ENCODE data around the gene SLC25A34.

DNA sequence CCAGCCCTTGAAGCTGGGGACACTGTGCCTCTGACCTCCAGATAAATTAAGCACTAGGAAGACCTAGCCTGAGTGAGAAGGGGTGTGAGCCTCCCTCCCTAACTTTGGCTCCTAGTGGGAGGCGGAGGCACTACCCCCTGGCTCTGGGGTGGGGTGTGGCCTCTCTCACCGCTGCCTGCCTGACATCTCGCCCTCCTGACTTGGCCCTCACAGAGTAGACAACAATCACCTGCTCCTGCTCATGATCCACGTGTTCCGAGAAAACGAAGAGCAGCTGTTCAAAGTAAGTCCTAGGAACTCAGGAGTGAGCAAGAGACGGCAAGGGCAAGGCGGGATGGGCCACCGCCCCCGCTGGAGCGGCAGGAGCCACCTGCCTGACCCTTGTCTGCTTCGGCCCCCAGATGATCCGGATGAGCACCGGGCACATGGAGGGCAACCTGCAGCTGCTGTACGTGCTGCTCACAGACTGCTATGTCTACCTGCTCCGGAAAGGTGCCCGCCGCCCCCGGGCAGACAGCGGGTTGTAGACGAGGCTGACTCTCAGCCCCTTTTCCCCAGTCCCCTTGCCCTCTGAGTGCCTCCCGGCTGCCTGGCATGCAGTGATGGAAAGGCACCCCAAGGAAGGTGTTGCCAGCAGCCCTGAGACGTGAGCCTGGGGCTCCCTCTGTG is 8.1 kb upstream of the SLC25A34 start:
- TF ChIP-seq, protein P1, sequence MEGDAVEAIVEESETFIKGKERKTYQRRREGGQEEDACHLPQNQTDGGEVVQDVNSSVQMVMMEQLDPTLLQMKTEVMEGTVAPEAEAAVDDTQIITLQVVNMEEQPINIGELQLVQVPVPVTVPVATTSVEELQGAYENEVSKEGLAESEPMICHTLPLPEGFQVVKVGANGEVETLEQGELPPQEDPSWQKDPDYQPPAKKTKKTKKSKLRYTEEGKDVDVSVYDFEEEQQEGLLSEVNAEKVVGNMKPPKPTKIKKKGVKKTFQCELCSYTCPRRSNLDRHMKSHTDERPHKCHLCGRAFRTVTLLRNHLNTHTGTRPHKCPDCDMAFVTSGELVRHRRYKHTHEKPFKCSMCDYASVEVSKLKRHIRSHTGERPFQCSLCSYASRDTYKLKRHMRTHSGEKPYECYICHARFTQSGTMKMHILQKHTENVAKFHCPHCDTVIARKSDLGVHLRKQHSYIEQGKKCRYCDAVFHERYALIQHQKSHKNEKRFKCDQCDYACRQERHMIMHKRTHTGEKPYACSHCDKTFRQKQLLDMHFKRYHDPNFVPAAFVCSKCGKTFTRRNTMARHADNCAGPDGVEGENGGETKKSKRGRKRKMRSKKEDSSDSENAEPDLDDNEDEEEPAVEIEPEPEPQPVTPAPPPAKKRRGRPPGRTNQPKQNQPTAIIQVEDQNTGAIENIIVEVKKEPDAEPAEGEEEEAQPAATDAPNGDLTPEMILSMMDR (IDR thresholded peaks at IDR 0.05): no peak
- TF ChIP-seq POLR2AphosphoS5 (IDR thresholded peaks at IDR 0.05): no peak
- TF ChIP-seq POLR2A (IDR thresholded peaks at IDR 0.05): no peak
- TF ChIP-seq EP300 (IDR thresholded peaks at IDR 0.05; ENCODE audit: low read depth): no peak
